ENCODE data around the gene SEMA3D. TPM values are rescaled to one million over a fixed set of nuclear protein-coding genes. Genes with fewer than 3 reads are reported as not detected.

The SEMA3D gene
- total RNA-seq, 2 donors from 2014 or later: 1.4 to 1.5 TPM

GRCh38 chr7:85062651-85063050 is 124.2 kb downstream of the SEMA3D start:
- no peak for DNase-seq (ENCODE audit: low spot score)
- TF ChIP-seq CTCF (IDR thresholded peaks at IDR 0.05): no peak
- H3K4me3 ChIP-seq: no peak overlapping the region
- no peak overlapping the region for H3K27ac ChIP-seq
- H3K4me1 ChIP-seq: no peaks in the 10 kb centered on the region
- no peaks in the 10 kb centered on the region for H3K36me3 ChIP-seq
- no peaks in the 10 kb centered on the region for H3K27me3 ChIP-seq
- no peaks in the 10 kb centered on the region for H3K9me3 ChIP-seq

- no peak for DNase-seq (ENCODE audit: low spot score)
- Histone ChIP-seq H3K36me3 (no peaks in the 10 kb centered on the region), H3K27ac (no peak overlapping the region), H3K4me1 (no peaks in the 10 kb centered on the region), H3K4me3 (no peak overlapping the region), H3K27me3 (no peaks in the 10 kb centered on the region), H3K9me3 (no peaks in the 10 kb centered on the region)
- TF ChIP-seq CTCF (IDR thresholded peaks at IDR 0.05): no peak
Observed at GRCh38 chr7:85061456-85061855, 125.4 kb downstream of the SEMA3D start.

- H3K4me3 ChIP-seq: no peak overlapping the region
- H3K4me1 ChIP-seq: no peaks in the 10 kb centered on the region
- no peaks in the 10 kb centered on the region for H3K27me3 ChIP-seq
- no peak overlapping the region for H3K27ac ChIP-seq
- DNase-seq (ENCODE audit: low spot score): no peak
- no peak for TF ChIP-seq CTCF (IDR thresholded peaks at IDR 0.05)
- H3K9me3 ChIP-seq: no peaks in the 10 kb centered on the region
- no peaks in the 10 kb centered on the region for H3K36me3 ChIP-seq
Observed at GRCh38 chr7:85060696-85061095, 126.2 kb downstream of the SEMA3D start.

- no peak overlapping the region for H3K27ac ChIP-seq
- H3K4me3 ChIP-seq: no peak overlapping the region
- no peak for TF ChIP-seq CTCF (IDR thresholded peaks at IDR 0.05)
- no peaks in the 10 kb centered on the region for H3K4me1 ChIP-seq
- H3K36me3 ChIP-seq: no peaks in the 10 kb centered on the region
- no peaks in the 10 kb centered on the region for H3K9me3 ChIP-seq
- DNase-seq (ENCODE audit: low spot score): no peak
- H3K27me3 ChIP-seq: no peaks in the 10 kb centered on the region
Observed at GRCh38 chr7:85055906-85056305, 130.9 kb downstream of the SEMA3D start.

- Histone ChIP-seq H3K36me3 (no peaks in the 10 kb centered on the region), H3K27me3 (no peaks in the 10 kb centered on the region), H3K4me3 (no peak overlapping the region), H3K4me1 (no peaks in the 10 kb centered on the region), H3K27ac (no peak overlapping the region), H3K9me3 (no peaks in the 10 kb centered on the region)
- no peak for TF ChIP-seq CTCF (IDR thresholded peaks at IDR 0.05)
- no peak for DNase-seq (ENCODE audit: low spot score)
Observed at GRCh38 chr7:85055196-85055595, 131.7 kb downstream of the SEMA3D start.

GRCh38 chr7:85054306-85054705 is 132.6 kb downstream of the SEMA3D start:
- Histone ChIP-seq H3K27me3 (no peaks in the 10 kb centered on the region), H3K27ac (no peak overlapping the region), H3K36me3 (no peaks in the 10 kb centered on the region), H3K9me3 (no peaks in the 10 kb centered on the region), H3K4me1 (no peaks in the 10 kb centered on the region), H3K4me3 (no peak overlapping the region)
- DNase-seq (ENCODE audit: low spot score): no peak
- no peak for TF ChIP-seq CTCF (IDR thresholded peaks at IDR 0.05)
